ENCODE data around the gene RGS6.

DNA sequence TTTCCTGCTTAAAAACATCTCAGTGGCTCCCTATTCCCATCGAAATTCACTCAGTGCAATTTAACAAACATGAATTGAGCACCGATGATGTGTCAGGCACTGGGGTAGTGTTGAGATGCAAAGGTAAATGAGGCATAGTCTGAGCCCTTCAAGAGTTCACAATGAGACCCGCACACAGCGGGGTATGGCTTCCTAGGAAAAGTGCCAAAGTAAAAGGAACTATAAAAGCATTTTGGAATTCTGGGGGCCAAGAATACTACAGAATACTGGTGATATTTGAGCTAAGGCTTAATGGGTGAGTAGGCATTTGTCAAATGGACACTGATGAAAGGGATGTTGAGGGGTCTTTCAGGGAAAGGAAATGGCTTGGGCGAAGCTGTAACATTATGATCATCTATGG, 646.3 kb downstream of the RGS6 start:
- TF ChIP-seq POLR2A (IDR thresholded peaks at IDR 0.05; ENCODE audit: low read length) (no peak), GATA1 (IDR thresholded peaks at IDR 0.05; ENCODE audit: low read depth, low read length) (no peak)
